GM19468 (cell line): ENCODE data around the gene KLF12.

Source experiments
- ATAC-seq: cut with Tn5 transposase; IDR thresholded peaks from one replicate; pipeline ENCODE4 v1.9.1; 2021; ENCODE audit warnings: mild to moderate bottlenecking, moderate library complexity, moderate number of reproducible peaks; ENCODE audit not compliant: unreplicated experiment; ENCODE audit errors: extremely low read depth

The KLF12 gene

DNA sequence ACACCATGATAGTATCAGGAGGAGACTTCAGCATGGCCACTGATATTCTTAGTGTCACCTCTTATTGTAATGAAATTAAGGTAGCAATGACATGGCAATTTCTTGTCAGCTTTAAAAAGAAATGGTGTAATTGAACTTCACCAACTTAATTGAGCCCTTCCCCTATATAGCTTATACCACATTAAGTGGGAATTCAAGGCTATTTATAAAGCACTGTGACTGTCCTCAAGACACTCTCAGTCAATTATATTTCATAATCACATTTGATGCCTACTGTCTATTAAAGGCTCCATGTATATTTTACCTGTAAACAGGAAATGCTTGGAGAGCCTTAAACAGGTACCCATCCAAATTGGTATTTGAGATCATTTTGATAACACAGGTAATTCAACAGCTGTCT is 28.3 kb downstream of the KLF12 start:
- no peak for ATAC-seq

DNA sequence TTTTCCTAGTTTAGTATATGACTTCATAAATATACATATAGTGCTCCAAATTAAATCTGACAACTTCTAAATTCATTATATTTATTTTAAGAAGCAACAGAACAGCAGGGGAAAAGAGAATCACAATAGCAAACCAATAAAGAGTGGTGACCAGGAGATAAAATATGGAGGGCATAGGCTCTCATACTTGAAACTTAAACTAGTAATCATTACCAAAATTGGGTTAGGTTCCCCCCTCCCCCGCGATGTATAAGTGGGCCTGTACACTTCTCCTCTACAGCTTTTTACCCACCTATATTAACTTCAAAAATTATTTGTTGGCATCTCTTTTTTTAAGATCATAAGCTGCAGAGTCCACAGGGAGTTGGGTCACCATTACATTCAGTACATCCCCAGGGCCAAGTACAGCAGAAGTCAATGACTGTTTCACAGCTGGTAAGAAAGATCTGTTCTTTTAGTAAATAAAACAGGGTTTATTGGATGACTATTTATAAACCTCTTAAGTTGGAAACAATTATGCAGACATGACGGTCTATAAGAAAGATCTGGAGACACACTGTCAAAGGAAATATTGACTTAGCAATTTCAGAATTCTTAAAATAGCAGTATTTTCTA is 29.4 kb downstream of the KLF12 start:
- no peak for ATAC-seq

DNA sequence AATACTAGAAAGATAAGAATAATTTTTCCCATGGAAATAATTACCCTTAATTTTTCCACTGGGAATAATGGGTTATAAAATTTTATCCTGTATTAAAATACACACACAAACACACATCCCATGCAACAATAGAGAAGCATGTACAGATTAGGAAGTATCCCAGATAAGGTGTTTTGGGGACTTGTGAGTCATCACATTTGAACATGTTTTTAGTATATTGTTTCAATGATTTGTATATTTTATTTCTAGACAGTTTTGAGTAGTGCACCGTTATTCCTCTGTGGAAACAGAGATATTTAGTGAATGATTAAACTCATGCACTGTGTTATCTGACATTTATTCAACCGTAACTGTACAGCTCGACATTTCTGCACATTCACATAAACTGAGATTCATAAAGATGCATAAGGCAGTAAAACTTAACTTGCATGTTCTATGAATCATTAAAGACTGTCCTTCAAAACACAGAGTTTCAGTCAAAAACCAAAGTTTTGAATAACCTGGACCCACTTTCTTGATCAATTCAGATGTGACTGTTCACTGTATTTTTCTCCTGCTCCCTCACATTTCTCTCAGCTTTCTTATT is 30.1 kb downstream of the KLF12 start:
- no peak for ATAC-seq

DNA sequence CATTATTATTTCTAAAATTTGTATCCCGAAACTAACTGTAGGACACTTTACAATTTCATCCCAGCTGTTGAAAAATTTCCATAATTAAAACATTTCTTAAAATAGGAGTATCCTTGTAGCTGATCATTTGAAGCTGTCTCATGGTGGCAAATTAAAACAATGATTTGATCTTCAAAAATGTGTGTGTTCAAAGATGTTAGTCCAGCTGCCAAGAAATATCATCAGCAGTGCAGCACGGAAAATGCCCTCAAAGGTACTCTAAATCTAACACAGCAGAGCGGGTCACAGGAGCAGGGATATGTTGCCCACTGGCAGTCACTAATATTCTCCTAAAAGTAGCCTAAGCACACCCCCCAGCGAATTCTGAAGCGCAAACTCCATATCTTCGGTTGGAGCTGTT is 31.0 kb downstream of the KLF12 start:
- no peak for ATAC-seq

DNA sequence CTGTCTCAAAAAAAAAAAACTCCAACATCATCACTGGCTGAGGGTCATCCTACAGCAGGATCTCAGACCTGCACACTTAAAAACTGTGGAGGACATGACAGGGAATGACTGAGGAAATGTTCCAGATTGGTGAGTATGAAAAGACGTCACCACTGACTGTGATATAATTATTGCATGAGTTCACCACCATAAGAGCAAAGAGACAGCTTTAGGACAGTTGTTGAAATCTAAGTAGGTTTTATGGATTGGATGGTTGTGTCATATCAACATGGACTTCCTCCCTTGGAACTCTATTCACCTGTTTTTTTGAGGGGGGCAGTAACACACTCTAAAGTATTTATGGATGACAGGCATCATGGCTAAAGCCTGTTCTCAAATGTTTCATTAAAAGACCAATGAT is 31.5 kb downstream of the KLF12 start:
- ATAC-seq = no peak

DNA sequence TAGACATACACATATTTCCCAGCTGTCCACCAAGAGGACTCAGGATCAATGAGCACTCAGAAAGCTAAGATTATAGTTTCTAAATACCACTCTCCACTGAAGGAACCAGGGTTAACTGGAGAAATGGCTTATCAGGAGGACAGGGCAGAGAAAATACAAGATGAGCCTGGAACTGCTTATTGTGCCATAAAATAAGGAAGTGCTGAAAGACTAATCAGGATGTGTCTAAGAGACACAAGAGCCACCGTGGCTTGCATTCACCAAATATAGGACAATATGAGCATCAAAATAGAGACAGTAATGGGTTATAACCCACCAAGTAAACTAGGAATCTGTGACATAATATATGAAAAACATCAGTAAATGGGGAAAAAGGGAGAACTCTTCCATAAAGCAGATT is 32.8 kb downstream of the KLF12 start:
- no peak for ATAC-seq

DNA sequence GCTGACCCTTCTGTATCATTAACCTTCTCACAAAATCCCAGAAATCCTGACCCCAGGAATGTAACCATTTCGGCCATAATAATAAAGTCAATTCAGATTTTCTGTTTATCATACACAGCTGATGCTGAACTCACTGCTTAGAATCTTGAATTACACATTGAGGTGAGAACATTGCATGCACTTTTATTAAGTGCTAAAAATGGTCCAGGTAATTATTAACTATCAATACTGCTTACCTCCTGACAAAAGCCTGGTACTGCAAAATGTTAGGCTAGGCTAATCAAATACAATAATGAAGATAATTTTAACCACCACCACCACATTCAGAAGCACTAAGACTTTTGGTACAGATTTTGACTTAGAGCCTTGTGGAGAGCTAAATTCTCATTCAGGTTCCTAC is 36.1 kb downstream of the KLF12 start:
- ATAC-seq = no peak

DNA sequence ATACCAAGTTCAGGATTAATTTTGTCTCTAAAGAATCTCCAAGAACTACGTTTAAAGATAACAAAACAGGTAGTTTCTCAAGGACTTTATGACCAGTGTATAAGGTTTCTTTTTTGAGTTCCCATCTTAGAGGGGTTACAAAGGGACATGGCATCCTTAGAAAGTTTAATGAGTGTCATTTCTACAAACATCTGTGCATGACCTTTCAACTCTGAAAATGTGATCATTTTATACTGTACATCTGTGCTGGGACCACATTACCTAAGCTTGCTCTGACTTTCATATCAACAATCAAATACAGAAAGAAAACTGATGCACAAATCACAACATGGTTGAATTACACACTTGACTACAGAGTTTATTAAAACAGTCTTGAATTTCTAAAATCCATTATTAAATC is 37.1 kb downstream of the KLF12 start:
- ATAC-seq = no peak

DNA sequence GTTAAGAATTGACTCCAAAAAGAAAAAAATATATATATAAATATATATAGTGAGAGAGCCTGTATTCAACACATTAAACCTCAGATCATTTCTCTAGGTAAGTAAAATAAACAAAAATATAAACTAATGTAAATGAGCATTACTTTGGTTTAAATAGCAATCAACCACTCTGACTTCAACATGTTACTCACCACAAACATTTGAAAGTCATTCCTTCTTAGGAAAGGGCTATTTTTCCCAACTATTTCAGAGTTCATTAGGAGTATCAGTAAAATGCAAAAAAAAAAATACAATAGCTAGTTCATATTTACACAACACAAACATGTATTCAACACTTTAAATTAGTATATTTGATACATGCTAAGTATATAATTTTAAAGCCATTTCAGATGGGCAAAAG is 40.5 kb downstream of the KLF12 start:
- ATAC-seq = no peak

DNA sequence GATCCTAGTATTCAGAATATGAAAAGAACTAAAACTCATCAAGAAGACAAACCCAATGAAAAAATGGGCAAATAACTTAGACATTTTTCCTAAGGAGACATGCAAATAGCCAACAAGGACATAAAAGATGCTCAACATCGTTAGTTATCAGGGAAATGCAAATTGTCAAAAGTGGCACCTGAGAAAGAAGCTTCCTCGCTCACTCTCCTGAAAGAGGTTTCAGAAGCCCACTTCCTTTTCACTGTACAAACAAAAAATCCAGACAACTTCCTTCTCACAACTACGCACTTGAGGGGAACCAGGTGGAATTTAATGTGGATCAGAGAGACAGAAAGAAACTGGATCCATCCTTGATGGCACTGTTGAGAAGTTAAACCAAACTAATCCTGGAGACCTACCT is 41.5 kb downstream of the KLF12 start:
- no peak for ATAC-seq

DNA sequence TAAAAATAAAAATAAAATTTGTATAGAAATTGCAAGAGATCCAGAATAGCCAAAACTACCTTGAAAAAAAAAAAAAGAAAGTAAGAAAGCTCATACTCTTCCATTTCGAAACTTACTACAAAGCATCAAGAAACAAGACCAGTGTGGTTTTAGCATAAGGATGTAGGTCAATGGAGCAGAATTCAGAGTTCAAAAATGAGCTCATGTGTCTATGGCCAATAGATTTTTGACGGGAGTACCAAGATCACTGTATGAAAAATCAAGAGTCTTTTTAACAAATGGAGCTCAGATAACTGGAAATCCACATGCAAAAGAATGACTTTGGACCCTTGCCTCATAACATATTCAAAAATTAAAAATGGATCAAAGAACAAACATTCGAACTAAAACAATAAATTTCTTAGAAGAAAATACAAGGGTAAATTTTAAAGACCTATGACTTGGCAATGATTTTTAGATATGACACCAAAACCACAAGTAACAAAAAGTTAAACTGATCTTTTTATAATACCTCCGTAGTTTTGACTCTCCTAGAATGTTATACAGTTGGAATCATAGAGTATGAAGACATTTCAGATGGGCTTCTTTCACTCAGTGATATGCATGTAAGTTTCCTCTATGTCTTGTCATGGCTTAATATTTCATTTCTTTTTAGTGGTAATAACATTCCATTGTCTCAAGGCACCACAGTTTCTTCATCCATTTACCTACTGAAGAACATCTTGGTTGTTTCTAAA is 43.2 kb downstream of the KLF12 start:
- ATAC-seq = no peak

DNA sequence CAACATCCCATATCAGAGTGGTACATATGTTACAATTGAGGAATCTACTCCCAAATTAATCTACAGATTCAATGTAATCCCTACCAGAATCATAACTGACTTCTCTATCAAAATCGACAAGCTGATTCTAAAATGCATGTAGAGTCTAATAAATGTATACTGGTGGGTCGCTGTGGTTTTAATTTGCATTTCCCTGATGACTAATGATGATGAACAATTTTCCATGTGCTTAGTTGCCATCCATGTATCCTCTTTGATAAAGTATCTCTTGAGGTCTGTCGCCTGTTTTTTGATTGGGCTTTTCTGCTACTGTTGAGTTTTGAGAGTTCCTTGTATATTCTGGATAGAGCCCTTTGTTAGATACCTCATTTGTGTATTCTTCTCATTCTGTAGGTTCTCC is 43.8 kb downstream of the KLF12 start:
- ATAC-seq = no peak

DNA sequence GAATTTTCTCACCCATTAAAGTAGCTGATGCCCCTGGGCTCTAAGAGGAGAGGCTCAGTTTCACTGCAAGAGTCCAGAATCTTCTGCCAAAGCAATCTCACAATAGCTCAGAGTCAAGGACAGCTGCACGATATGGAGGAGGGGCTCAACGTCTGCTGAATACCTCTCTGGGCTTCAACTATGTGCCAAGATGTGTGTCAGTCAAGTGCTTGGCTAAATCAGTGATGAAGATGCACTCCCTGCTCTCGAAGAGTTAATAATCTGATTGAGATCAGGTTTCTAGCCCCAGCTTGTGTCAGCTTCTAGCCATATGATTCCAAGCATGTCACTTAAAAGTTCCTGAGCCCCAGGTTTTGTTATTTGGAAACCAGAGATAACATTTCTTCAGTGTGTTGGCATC is 46.8 kb downstream of the KLF12 start:
- ATAC-seq = no peak
